Astrocyte of the cerebellum (primary cell): Measurements from ENCODE around the gene TMEM175.

Experiments used
- DNase-seq: peaks from one replicate; pipeline ENCODE4 v3.0.0-alpha.2; 2011; ENCODE audit warnings: low read depth
- H3K4me3 ChIP-seq: 2 replicates; pipeline ENCODE4 v1.5.1; 2011; ENCODE audit warnings: mild to moderate bottlenecking, low read depth, low read length, moderate library complexity
- in situ Hi-C: cut with HindIII; loops from 2 replicates; pipeline ENCODE4 v1.10.0; 2017; ENCODE audit warnings: low sequenced_read_pairs
- TF ChIP-seq, protein P1 (sequence below): IDR thresholded peaks from 2 replicates; pipeline ENCODE4 v1.5.1; 2012; ENCODE audit warnings: low read length, low read depth, moderate library complexity, mild to moderate bottlenecking; ENCODE audit errors: missing control alignments

TMEM175 gene

DNA sequence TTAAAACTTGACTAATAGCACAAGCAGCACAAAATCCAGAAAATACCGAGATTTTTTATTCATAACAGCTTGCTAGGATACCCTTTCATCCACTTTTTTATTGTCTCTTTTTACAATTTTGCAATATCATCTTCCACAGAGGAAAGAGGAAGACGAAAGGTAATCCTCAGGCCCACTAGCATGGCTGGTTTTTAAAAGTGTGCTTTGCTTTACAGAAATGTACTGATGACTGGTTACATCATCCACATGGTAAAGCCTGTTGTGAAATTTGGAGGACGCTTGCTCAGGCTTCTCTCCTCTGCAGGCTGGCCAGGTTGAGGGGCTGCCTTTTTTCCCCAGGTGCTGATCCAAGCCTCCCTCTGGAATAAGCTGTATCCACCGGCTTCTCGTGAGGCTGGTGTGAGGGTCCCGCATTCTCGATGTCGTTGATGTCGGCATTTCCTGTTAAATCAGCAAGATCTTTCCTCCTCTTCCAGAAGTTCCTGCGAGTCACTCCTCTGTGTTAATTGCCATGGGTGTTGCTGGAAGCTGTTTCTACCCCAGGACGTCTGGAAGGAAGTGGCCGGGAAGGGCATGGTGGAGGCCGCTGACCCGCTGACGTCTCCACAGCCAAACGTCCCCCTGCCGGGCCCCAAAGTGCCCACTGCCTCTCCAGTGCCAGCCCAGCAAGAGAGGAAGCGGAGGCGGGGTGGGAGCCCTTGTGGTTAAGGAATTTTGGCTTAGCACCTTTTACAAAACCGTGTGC lies 46.9 kb downstream of the TMEM175 start:
- TF ChIP-seq, protein P1, sequence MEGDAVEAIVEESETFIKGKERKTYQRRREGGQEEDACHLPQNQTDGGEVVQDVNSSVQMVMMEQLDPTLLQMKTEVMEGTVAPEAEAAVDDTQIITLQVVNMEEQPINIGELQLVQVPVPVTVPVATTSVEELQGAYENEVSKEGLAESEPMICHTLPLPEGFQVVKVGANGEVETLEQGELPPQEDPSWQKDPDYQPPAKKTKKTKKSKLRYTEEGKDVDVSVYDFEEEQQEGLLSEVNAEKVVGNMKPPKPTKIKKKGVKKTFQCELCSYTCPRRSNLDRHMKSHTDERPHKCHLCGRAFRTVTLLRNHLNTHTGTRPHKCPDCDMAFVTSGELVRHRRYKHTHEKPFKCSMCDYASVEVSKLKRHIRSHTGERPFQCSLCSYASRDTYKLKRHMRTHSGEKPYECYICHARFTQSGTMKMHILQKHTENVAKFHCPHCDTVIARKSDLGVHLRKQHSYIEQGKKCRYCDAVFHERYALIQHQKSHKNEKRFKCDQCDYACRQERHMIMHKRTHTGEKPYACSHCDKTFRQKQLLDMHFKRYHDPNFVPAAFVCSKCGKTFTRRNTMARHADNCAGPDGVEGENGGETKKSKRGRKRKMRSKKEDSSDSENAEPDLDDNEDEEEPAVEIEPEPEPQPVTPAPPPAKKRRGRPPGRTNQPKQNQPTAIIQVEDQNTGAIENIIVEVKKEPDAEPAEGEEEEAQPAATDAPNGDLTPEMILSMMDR, result no peak
- in situ Hi-C loops, result no loop called here
- DNase-seq, result no peak
- H3K4me3 ChIP-seq, result no peak overlapping the region

GRCh38 chr4:982291-982690 lies 50.0 kb downstream of the TMEM175 start:
- no peak overlapping the region for H3K4me3 ChIP-seq
- no peak for DNase-seq
- in situ Hi-C loops, result no loop called here
- TF ChIP-seq, protein P1, result no peak

DNA sequence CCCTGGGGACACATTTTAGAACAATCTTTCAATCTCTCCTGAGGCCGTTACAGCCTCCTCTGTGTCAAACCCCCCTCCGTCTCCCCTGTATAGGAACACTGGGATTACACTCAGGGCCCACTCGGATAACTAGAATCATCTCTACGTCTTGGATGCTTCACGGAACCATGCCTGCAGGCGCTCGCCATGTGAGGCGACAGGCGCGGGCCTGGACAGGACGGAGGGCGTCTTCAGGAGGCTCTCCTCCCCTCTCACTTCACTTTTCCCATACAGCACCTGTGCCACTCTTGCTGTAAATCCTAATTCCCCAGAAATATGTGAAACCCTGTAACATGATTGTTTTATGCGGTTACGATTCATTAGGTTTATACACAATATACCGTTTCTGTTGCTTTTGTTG lies 50.6 kb downstream of the TMEM175 start:
- DNase-seq, result no peak
- no peak overlapping the region for H3K4me3 ChIP-seq
- in situ Hi-C loops, result no loop called here
- TF ChIP-seq, protein P1, result no peak

GRCh38 chr4:984336-985054 lies 52.2 kb downstream of the TMEM175 start:
- in situ Hi-C loops, result no loop called here
- TF ChIP-seq, protein P1, result no peak
- no peak overlapping the region for H3K4me3 ChIP-seq
- DNase-seq, result no peak

DNA sequence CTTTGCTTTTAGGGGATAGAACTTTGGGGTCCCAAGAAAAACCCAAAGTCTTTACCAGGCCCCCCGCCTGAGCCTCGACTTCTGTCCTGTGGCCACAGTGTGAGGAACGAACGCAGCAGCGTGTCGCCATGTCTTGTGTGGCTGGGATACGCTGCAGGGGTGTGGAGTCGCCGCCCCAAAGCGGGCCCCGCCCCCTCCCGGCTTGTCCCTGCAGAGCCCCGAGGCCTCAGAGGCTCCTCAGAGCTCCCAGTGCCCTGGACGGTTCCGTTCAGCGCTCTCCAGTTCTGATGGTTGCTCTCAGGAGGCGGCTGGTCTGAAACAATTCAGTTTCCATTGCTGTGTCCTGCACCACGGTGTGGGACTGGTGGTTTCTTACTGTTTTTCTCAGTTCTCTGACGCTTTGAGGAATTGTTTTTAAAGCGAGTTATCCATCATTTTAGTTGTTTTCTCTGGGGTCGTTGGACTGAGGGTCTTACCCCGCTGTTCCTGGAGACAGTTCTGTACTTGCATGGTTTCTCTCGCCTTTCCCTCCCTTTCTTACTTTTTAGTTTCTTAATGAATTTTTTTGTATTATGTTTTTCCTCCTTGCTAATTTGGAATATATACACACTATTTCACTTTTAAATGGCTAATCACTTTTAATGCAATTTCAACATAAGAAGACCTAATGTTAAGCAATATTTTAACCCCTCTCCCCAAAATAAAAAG lies 53.0 kb downstream of the TMEM175 start:
- no peak overlapping the region for H3K4me3 ChIP-seq
- in situ Hi-C loops, result no loop called here
- TF ChIP-seq, protein P1, result no peak
- DNase-seq, result no peak

DNA sequence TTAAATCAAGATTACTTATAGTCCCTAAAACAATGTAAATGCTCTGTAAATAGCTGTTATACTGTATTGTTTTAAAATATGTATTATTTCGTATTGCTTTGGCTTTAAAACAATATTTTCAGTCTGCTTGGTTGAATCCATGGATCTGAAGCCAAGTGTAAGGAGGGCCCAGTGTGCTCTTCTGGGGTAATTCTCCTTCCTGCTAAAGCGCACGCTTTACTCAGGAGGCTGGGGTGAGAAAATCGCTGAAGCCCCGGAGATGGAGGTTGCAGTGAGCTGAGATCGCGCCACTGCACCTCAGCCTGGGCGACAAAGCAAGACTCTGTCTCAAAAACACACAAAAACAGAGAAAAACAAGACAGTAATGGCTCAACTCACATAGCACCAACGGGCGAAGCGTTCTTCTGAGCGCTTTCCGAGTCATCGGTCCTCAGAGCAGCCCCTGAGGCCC lies 54.2 kb downstream of the TMEM175 start:
- DNase-seq, result no peak
- in situ Hi-C loops, result no loop called here
- TF ChIP-seq, protein P1, result no peak
- peak overlapping the region; percentile 53 for H3K4me3 ChIP-seq
